GM12873 (cell line): ENCODE measurements around the gene VSIG8.

Experiments used
- TF ChIP-seq, protein P1 (sequence below): IDR thresholded peaks from 2 replicates; pipeline ENCODE4 v1.5.1; 2012; ENCODE audit warnings: low read depth, mild to moderate bottlenecking, moderate library complexity, low read length, control low read depth; ENCODE audit not compliant: insufficient read depth; ENCODE audit errors: missing control alignments

VSIG8 gene

GRCh38 chr1:159832309-159832708 lies 30.1 kb downstream of the VSIG8 start:
- TF ChIP-seq, protein P1, sequence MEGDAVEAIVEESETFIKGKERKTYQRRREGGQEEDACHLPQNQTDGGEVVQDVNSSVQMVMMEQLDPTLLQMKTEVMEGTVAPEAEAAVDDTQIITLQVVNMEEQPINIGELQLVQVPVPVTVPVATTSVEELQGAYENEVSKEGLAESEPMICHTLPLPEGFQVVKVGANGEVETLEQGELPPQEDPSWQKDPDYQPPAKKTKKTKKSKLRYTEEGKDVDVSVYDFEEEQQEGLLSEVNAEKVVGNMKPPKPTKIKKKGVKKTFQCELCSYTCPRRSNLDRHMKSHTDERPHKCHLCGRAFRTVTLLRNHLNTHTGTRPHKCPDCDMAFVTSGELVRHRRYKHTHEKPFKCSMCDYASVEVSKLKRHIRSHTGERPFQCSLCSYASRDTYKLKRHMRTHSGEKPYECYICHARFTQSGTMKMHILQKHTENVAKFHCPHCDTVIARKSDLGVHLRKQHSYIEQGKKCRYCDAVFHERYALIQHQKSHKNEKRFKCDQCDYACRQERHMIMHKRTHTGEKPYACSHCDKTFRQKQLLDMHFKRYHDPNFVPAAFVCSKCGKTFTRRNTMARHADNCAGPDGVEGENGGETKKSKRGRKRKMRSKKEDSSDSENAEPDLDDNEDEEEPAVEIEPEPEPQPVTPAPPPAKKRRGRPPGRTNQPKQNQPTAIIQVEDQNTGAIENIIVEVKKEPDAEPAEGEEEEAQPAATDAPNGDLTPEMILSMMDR = no peak

DNA sequence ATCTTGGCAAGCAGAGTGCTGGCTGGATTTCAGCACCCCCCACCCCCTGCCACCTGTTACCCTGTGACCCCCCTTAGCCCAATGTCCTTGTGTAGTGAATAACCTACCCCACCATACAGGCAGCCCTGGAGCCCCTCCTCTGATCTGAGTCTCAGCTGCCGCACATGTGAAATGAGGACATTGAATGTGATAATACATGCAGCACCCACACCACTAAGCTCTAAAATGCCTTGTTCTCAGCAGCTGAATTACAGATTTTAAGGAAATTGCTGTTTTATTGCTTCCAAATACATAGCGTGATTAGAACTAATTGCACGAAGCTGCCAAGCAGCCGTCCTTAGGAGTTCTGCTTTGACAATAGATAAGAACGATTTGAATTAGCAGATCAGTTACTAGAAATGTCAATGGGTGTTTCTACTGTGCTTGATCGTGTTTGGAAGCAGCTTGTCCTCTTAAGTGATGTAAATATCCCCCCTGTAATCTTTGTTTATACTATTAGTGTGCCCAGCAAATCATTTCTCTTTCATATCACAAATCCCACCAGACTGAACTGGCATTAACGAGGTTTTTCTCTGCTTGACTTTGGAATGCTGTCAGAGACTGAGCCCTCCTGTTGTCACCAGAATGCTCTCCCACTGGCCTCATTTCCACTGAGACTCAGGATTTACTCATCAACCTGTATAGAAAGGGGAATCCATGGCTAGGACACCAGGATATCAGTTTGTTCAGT lies 30.9 kb downstream of the VSIG8 start:
- TF ChIP-seq, protein P1 = no peak

GRCh38 chr1:159830722-159831121 lies 31.7 kb downstream of the VSIG8 start:
- TF ChIP-seq, protein P1 = no peak

DNA sequence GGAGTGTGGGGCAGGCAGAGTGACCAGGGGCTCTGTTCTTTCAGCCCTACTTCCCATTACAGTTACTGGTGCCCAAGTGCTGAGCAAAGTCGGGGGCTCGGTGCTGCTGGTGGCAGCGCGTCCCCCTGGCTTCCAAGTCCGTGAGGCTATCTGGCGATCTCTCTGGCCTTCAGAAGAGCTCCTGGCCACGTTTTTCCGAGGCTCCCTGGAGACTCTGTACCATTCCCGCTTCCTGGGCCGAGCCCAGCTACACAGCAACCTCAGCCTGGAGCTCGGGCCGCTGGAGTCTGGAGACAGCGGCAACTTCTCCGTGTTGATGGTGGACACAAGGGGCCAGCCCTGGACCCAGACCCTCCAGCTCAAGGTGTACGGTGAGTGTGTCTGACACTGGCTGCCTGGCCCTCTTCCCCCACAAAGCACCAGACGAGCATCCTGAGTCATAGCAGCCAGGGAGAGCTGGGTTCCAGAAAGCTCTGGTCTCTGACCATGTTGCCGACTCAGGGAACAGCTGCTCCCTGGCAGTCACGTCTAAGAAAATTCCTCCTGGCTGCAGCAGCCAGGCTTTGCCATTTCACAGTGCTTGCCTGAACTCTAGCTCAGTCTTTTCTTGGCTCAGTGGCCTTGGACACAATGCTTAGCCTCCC lies 32.5 kb downstream of the VSIG8 start:
- TF ChIP-seq, protein P1 = no peak

DNA sequence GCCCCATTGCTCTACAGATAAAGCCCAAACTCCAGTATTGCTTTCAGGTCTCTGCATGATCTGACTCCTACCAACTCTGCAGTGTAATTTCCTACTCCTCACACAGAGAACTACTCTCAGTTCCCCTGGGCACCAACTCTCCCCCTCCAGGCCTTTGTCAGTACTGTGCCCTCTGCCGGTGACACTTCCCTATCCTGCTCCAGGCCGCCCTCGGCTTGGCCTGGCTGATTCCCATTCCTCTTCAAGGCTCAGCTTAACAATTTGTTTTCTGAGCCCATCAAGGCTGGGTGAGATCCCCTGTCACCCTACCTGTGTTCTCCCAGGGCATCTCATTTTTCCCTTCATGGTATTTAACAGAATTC lies 33.2 kb downstream of the VSIG8 start:
- TF ChIP-seq, protein P1 = peak; percentile 67

- TF ChIP-seq, protein P1 = no peak
These were observed 33.7 kb downstream of the VSIG8 start for GRCh38 chr1:159828581-159829272.

DNA sequence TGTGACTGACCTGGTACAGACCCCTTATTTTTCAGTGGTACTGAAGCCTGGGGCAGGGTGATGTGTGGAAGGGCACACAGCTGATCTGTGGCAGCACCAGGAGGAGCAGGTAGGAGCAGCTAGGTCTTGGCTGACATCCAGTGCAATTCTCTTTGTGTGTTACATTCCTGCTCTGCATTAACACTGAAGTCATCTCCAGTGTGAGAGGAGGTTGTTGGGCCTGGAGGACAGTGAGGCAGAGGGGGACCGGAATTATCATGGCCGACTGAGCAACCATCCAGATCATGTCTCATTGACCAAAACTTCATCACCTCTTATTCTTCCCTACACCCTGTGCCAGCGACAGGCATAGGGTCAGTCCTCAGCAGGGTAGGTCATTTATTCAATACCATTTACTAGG lies 34.3 kb downstream of the VSIG8 start:
- TF ChIP-seq, protein P1 = no peak
